GM12801 (cell line): ENCODE measurements around the gene C7.

Experiments used
- CTCF ChIP-seq: IDR thresholded peaks from one replicate; pipeline ENCODE4 v1.5.1; 2011; ENCODE audit warnings: control low read depth; ENCODE audit not compliant: insufficient read length; ENCODE audit errors: extremely low read depth

C7 gene

GRCh38 chr5:40877371-40877988, 31.8 kb upstream of the C7 start:
- TF ChIP-seq CTCF = no peak

GRCh38 chr5:40879163-40879942, 29.9 kb upstream of the C7 start:
- no peak for TF ChIP-seq CTCF

GRCh38 chr5:40882291-40882690, 27.0 kb upstream of the C7 start:
- TF ChIP-seq CTCF = no peak

GRCh38 chr5:40904205-40904993, 4.9 kb upstream of the C7 start:
- no peak for TF ChIP-seq CTCF

- no peak for TF ChIP-seq CTCF
Observed at GRCh38 chr5:40904994-40905306, 4.3 kb upstream of the C7 start.

GRCh38 chr5:40906351-40906751, 2.9 kb upstream of the C7 start:
- no peak for TF ChIP-seq CTCF

GRCh38 chr5:40909723-40910122, 426 bp downstream of the C7 start:
- no peak for TF ChIP-seq CTCF
